BJ (cell line): ENCODE data around the gene GPSM1. TPM values are rescaled to one million over a fixed set of nuclear protein-coding genes. Genes with fewer than 3 reads are reported as not detected.

Experiments
- CTCF ChIA-PET: fragments of 350-600 bp; formaldehyde crosslinking; extraction: SDS; loops from one replicate; lab custom pipeline; 2021; ENCODE audit warnings: antibody characterized with exemption, inconsistent platforms; lab: Yijun Ruan, JAX
- POLR2A ChIA-PET: fragments of 300-600 bp; sonication (Branson Sonifier 250); formaldehyde crosslinking; extraction: SDS; loops from one replicate; lab custom pipeline; 2021; ENCODE audit warnings: antibody characterized with exemption; lab: Charles Lee
- DNase-seq: peaks from one replicate; pipeline ENCODE4 v3.0.0-alpha.2; 2011; ENCODE audit warnings: low read depth
- H3K27me3 ChIP-seq: 2 replicates; pipeline ENCODE4 v1.6.0; 2011; ENCODE audit warnings: low read length; ENCODE audit not compliant: control insufficient read depth, insufficient read depth
- H3K36me3 ChIP-seq: 2 replicates; pipeline ENCODE4 v1.5.1; 2011; ENCODE audit warnings: low read length; ENCODE audit not compliant: control insufficient read depth, insufficient read depth
- H3K4me3 ChIP-seq: 2 replicates; pipeline ENCODE4 v1.5.1; 2011; ENCODE audit warnings: low read depth, mild to moderate bottlenecking, control low read depth, low read length
- polyA plus RNA-seq: library from polyadenylated mRNA; depleted of rRNA; stranded (reverse); fragments of >200 nt; gene quantifications from 2 replicates; pipeline ENCODE4 v1.2.3, GENCODE V29; 2011
- TF ChIP-seq, protein P1 (sequence below): IDR thresholded peaks from 2 replicates; pipeline ENCODE4 v1.5.1; 2011; ENCODE audit warnings: low read depth, mild to moderate bottlenecking, control low read depth, inconsistent platforms, low read length, moderate library complexity; ENCODE audit not compliant: insufficient read depth

GPSM1 gene
- polyA plus RNA-seq, 1 experiment: 33.1 TPM

DNA sequence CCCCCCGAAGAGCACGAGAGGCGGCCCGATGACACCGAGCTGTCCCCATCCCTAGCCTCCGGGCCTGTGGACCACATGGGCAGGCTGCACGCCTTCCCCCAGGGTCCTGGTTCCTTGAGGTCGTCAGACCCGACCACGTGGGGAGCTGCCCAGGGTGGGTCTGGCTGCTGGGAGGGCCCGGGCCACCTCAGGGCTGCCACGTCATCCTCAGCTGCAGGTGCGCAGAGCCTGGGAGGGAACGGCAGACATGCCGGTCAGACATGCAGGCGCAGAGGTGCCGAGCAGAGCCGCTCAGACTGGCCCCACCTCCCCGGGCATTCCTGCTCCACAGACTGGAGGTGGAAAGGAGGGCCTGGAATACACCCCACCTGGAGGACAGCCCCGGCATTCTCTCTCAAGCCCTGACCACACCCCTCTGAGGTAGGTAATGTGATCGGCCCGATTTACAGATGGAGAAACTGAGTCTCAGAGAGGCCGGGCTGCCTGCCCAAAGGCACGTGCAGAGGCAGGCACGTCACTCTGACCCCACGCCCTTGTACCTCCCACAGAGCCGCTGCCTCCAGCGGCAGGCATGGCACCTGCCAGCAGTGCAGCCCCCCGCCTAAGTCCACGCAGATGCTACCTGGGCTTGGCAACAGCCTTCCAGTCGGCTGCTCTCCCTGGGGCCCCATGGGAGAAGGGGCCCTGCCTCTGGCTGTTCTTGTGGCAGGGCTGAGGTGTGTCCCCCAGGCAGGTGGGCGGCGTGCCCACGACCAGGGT, 24.1 kb upstream of the GPSM1 start:
- DNase-seq: no peak
- Histone ChIP-seq H3K27me3 (no peaks in the 10 kb centered on the region), H3K4me3 (no peak overlapping the region), H3K36me3 (no peaks in the 10 kb centered on the region)
- TF ChIP-seq, protein P1, sequence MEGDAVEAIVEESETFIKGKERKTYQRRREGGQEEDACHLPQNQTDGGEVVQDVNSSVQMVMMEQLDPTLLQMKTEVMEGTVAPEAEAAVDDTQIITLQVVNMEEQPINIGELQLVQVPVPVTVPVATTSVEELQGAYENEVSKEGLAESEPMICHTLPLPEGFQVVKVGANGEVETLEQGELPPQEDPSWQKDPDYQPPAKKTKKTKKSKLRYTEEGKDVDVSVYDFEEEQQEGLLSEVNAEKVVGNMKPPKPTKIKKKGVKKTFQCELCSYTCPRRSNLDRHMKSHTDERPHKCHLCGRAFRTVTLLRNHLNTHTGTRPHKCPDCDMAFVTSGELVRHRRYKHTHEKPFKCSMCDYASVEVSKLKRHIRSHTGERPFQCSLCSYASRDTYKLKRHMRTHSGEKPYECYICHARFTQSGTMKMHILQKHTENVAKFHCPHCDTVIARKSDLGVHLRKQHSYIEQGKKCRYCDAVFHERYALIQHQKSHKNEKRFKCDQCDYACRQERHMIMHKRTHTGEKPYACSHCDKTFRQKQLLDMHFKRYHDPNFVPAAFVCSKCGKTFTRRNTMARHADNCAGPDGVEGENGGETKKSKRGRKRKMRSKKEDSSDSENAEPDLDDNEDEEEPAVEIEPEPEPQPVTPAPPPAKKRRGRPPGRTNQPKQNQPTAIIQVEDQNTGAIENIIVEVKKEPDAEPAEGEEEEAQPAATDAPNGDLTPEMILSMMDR: no peak
- CTCF ChIA-PET: no interaction called here
- POLR2A ChIA-PET: no interaction called here

DNA sequence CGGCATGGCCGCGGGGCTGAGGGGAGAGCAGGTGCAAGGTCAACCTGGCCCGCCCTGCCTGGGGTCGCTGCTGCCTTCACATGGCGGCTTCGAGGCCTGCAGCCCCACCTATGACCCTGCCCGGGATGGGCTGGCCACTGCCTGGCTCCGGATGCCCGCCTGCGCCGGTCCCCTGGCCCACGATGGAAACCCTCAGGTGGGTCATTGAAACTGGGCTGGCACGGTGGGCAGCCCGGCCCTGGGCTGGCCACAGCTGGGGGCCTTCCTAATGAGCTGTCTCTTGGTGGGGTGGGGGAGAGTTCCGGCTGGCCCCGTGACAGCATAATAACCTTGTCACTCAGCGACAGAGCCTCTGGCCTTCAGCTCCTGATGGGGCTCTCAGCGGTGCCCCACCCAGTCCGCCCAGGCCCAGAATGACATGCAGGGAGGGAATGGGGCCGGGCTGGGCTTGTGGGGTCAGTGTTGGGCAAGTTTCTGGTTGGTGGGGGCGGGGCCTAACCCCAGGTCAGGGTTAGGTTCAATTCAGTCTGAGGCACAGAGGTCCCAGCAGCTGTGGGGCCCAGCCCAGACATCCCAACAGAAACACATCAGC, 23.4 kb upstream of the GPSM1 start, which contains the start of gene CCDC187:
Gene CCDC187, minus strand, starts transcription at position 270 of the 592 bp plus-strand sequence. Its CDS starts 264 bp downstream, at position 6.
- no peak for DNase-seq
- ChIA-PET POLR2A (no interaction called here), CTCF (interaction anchor here (0.7 kb wide), 1 partner anchor 9 kb away, joined by 5 read pairs; no protein-coding TSS in a partner anchor)
- TF ChIP-seq, protein P1: no peak
- H3K36me3 ChIP-seq: no peaks in the 10 kb centered on the region
- no peak within 1 kb of the TSS for H3K4me3 ChIP-seq
- no peaks in the 10 kb centered on the region for H3K27me3 ChIP-seq

DNA sequence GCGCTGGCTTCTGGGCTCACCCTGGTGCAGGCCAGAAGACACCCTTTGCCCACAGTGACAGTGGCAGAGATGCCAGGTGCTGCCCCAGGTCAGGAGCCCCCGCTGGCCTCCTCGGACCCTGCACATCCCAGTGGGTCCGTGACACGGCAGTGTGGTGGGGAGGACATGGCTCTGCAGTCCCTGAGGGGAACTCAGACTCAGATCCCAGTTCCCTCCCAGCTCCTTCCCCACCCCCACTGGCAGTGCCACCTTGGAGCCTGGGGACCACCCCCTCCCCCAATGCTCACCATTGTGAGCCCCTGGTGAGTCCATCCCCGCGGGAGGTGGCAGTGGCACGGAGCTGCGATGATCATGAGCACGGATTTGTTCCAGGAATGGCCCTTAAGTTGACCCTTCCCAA, 22.9 kb upstream of the GPSM1 start:
- DNase-seq: no peak
- TF ChIP-seq, protein P1: no peak
- H3K36me3 ChIP-seq: no peaks in the 10 kb centered on the region
- POLR2A ChIA-PET: no interaction called here
- CTCF ChIA-PET: interaction anchor here (0.7 kb wide), 1 partner anchor 9 kb away, joined by 5 read pairs; no protein-coding TSS in a partner anchor
- no peaks in the 10 kb centered on the region for H3K27me3 ChIP-seq
- no peak overlapping the region for H3K4me3 ChIP-seq

DNA sequence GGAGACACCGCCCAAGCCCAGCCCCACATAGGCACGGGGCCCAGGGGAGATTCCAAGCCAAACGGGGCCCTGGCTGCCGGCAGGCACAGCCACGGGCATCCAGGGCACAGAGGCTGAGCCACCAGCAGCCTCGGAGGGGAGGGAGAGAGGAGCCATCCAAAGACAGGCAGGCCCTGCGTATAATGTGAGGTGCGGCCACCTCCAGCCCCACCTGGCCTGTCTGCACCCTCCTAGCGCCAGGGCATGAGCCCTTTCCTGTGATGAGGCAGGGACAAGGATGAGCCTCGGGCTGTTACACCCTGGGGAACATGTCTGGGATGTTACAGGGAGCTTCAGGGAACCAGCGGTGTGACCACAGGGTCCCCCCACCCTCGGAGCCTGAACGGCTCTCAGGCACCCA, 22.4 kb upstream of the GPSM1 start:
- ChIA-PET POLR2A (no interaction called here), CTCF (no interaction called here)
- H3K27me3 ChIP-seq: no peaks in the 10 kb centered on the region
- H3K36me3 ChIP-seq: no peaks in the 10 kb centered on the region
- DNase-seq: no peak
- TF ChIP-seq, protein P1: no peak
- no peak overlapping the region for H3K4me3 ChIP-seq

DNA sequence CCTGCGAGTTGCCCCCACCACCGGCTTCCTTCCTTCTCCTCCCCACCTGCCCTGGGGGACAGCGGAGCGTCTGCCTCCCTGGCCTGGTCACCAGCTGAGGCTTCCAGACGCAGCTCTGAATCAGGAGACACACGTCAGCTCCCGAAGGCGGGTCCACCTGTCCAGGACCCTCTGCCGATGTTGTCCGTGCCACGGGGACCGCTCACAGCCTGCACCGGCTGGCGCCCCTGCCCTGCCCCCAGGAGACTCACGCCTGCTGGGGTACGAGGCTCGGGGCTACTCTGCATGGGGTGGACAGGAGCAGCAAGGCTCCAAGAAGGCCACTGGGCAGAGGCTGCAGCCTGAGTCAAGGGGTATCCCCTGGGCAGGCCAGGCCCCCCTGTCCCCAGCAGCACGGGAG, 21.5 kb upstream of the GPSM1 start:
- H3K36me3 ChIP-seq: no peaks in the 10 kb centered on the region
- TF ChIP-seq, protein P1: no peak
- H3K27me3 ChIP-seq: no peaks in the 10 kb centered on the region
- no peak overlapping the region for H3K4me3 ChIP-seq
- ChIA-PET CTCF (interaction anchor here (0.7 to 0.8 kb wide), 2 partner anchors 93 to 180 kb away, joined by 3 to 4 read pairs; no protein-coding TSS in a partner anchor), POLR2A (no interaction called here)
- DNase-seq: no peak
